Vagina (tissue), 2 donors: ENCODE measurements around the gene NT5C3B. TPM values are rescaled to one million over a fixed set of nuclear protein-coding genes. Genes with fewer than 3 reads are reported as not detected.

Experiments
- DNase-seq, 2 donors: peaks; one replicate each; pipeline ENCODE4 v3.0.0-alpha.2; 2017; ENCODE audit errors: extremely low spot score in 2 of 2
- H3K27ac ChIP-seq: fragments of 200-600 bp; sonication (generic); one replicate; pipeline ENCODE4 v1.5.1; 2019
- H3K27me3 ChIP-seq: fragments of 200-600 bp; sonication (generic); one replicate; pipeline ENCODE4 v1.5.1; 2019
- H3K36me3 ChIP-seq, 2 donors: fragments of 200-600 bp; sonication (generic); one replicate each; pipeline ENCODE4 v1.5.1; 2017 to 2019
- H3K4me1 ChIP-seq: fragments of 200-600 bp; sonication (generic); one replicate; pipeline ENCODE4 v1.5.1; 2019
- H3K4me3 ChIP-seq, 2 donors: fragments of 200-600 bp; sonication (generic); 1 replicate in 1 of 2; 2 replicates in 1 of 2; pipeline ENCODE4 v1.5.1; 2016 to 2019
- H3K9me3 ChIP-seq: fragments of 200-600 bp; sonication (generic); one replicate; pipeline ENCODE4 v1.5.1; 2019
- POLR2A ChIP-seq, 2 donors: fragments of 450-650 bp; IDR thresholded peaks; one replicate each; pipeline ENCODE4 v1.6.1; 2017; ENCODE audit warnings: antibody characterized with exemption in 2 of 2, mild to moderate bottlenecking in 2 of 2, moderate library complexity in 2 of 2
- POLR2AphosphoS5 ChIP-seq, 2 donors: sonication (generic); formaldehyde crosslinking; IDR thresholded peaks; one replicate each; pipeline ENCODE4 v1.9.0; 2017; ENCODE audit warnings: antibody characterized with exemption in 2 of 2, mild to moderate bottlenecking in 2 of 2, low read depth in 1 of 2; ENCODE audit not compliant: insufficient read depth in 1 of 2
- intact Hi-C: fragments of 100-400 bp; cut with DNase I; formaldehyde crosslinking; loops from one replicate; pipeline ENCODE4 v1.15.1; 2023
- total RNA-seq: library from RNA; depleted of rRNA; stranded (reverse); fragments of >200 nt; gene quantifications from one replicate; pipeline ENCODE4 v1.2.3, GENCODE V29; 2016
- TF ChIP-seq, protein P1 (sequence below), 3 experiments: fragments of 450-650 bp in 2 of 3; fragments of 200-600 bp in 1 of 3; sonication (generic) in 1 of 3; IDR thresholded peaks; one replicate each; pipeline ENCODE4 v1.5.1; 2017 to 2019; ENCODE audit warnings: antibody characterized with exemption in 3 of 3, mild to moderate bottlenecking in 2 of 3, moderate library complexity in 2 of 3

Gene NT5C3B
- total RNA-seq, 1 donor from 2014 or later = 71.5 TPM

- Histone ChIP-seq H3K4me3 (peak within 1 kb of the TSS; percentile 66 to 83), H3K36me3 (no peaks in the 10 kb centered on the region), H3K27ac (peak within 1 kb of the TSS; percentile 87), H3K4me1 (peaks cover 33% of the 10 kb centered on the region), H3K9me3 (no peaks in the 10 kb centered on the region), H3K27me3 (no peaks in the 10 kb centered on the region)
- DNase-seq = no peak
- intact Hi-C loops = no loop called here
- TF ChIP-seq, protein P1, sequence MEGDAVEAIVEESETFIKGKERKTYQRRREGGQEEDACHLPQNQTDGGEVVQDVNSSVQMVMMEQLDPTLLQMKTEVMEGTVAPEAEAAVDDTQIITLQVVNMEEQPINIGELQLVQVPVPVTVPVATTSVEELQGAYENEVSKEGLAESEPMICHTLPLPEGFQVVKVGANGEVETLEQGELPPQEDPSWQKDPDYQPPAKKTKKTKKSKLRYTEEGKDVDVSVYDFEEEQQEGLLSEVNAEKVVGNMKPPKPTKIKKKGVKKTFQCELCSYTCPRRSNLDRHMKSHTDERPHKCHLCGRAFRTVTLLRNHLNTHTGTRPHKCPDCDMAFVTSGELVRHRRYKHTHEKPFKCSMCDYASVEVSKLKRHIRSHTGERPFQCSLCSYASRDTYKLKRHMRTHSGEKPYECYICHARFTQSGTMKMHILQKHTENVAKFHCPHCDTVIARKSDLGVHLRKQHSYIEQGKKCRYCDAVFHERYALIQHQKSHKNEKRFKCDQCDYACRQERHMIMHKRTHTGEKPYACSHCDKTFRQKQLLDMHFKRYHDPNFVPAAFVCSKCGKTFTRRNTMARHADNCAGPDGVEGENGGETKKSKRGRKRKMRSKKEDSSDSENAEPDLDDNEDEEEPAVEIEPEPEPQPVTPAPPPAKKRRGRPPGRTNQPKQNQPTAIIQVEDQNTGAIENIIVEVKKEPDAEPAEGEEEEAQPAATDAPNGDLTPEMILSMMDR (IDR thresholded peaks at IDR 0.05) = peak; percentile 26 to 79 (median 40)
- TF ChIP-seq POLR2AphosphoS5 (IDR thresholded peaks at IDR 0.05; ENCODE audit: insufficient read depth in 1 of 2, low read depth in 1 of 2) (no peak), POLR2A (IDR thresholded peaks at IDR 0.05) (peak in 1 of 2 donors; percentile 10)
Observed at GRCh38 chr17:41811549-41812380, 24.3 kb downstream of the NT5C3B start, which contains the start of gene P3H4. TSS of gene P3H4 (minus strand) at chr17:41811949. CDS start at chr17:41811915, 34 bp downstream.

DNA sequence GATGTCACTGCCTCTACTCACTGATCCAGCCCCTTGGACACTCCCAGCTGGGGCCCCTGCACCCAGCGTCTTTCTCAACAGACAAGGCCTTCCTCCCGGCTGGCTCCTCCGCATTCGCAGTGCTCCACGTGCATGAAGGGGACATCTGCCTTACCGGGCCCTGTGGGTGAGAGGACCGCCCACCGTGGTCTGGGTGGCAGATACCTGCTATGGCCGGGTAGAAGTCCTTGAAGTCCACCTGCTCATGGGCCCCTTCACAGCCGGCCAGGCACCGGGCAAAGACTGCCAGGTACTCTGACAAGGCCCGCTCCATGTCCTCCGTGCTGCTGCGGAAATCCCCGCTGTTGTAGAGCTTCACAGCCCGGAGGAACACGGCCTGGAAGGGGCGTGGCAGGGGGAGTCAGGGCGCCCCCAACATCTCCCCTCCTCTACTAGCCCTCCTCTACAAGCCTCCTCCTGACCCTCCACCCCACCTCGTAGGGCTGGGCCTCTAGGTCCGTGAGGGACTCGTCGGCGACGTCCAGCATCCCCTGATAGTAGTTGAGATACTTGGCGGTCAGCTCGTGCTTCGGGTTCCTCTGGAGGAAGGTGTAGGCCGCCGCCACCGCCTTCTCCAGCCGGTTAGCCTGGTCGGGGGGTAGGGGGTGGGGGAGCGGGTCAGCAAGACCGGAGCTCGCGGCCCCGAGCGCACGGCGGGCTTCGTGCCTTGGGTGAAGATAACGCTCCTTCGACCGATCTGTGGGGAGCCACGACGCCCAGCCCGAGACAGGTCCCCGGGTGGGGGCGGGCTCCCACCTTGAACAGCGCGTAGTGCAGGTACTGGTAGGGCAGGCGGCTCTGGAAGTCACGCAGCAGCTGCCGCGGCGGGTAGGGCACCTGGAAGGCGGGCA lies 25.1 kb downstream of the NT5C3B start:
- TF ChIP-seq POLR2AphosphoS5 (IDR thresholded peaks at IDR 0.05; ENCODE audit: insufficient read depth in 1 of 2, low read depth in 1 of 2) (no peak), POLR2A (IDR thresholded peaks at IDR 0.05) (no peak)
- TF ChIP-seq, protein P1 (IDR thresholded peaks at IDR 0.05) = no peak
- no peaks in the 10 kb centered on the region for H3K27me3 ChIP-seq
- no peaks in the 10 kb centered on the region for H3K9me3 ChIP-seq
- peak overlapping the region; percentile 87 for H3K27ac ChIP-seq
- intact Hi-C loops = no loop called here
- H3K4me1 ChIP-seq = peaks cover 33% of the 10 kb centered on the region
- no peak for DNase-seq
- H3K4me3 ChIP-seq = peak overlapping the region; percentile 66 to 83
- H3K36me3 ChIP-seq = no peaks in the 10 kb centered on the region

DNA sequence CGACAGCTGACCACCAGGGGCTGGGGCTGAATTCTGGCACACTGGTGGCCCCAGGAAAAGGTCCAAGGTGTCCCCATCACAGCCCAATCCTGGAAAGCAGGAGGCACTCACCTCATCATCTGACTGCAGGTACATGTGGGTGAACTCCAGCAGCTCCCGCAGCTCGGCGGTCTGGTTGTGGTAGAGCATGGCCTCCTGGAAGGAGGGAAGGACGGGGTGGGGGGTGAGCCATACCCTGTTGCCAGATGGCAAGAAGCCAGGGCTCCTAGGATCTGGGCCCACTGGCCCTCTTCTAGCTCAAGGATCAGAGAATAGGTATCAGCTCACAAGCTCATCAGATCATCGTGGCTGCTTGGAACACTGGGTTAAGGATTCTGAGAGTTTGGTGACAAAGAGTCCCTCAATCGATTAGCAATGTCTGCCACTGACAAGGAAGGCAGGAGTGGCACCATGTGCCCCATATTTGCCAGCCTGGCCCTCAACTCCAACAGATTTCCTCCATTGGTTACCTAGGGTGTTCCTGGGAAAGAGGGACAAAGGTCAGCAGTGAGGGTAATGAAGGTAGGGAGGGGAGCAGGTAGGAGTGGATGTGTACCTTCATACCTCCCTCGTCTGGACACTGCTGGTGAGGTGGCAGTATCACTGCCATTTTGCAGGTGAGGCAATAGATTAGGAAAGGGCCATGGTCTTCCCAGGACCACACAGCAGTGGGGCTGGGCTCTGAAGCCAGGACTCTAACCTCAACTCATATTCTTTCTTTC lies 29.2 kb downstream of the NT5C3B start:
- no peaks in the 10 kb centered on the region for H3K27me3 ChIP-seq
- H3K4me1 ChIP-seq = peaks cover 24% of the 10 kb centered on the region
- no peak overlapping the region for H3K4me3 ChIP-seq
- intact Hi-C loops = no loop called here
- no peaks in the 10 kb centered on the region for H3K36me3 ChIP-seq
- H3K27ac ChIP-seq = no peak overlapping the region
- TF ChIP-seq POLR2AphosphoS5 (IDR thresholded peaks at IDR 0.05; ENCODE audit: insufficient read depth in 1 of 2, low read depth in 1 of 2) (no peak), POLR2A (IDR thresholded peaks at IDR 0.05) (no peak)
- TF ChIP-seq, protein P1 (IDR thresholded peaks at IDR 0.05) = no peak
- no peak for DNase-seq
- no peaks in the 10 kb centered on the region for H3K9me3 ChIP-seq

GRCh38 chr17:41803049-41804020 lies 32.7 kb downstream of the NT5C3B start:
- no peaks in the 10 kb centered on the region for H3K9me3 ChIP-seq
- H3K4me3 ChIP-seq = no peak overlapping the region
- no peaks in the 10 kb centered on the region for H3K27me3 ChIP-seq
- intact Hi-C loops = loop anchor here (5.0 kb wide), 1 partner anchor 66 kb away; no protein-coding TSS in a partner anchor
- no peak for DNase-seq
- no peaks in the 10 kb centered on the region for H3K36me3 ChIP-seq
- TF ChIP-seq, protein P1 (IDR thresholded peaks at IDR 0.05) = no peak
- TF ChIP-seq POLR2A (IDR thresholded peaks at IDR 0.05) = no peak
- no peak overlapping the region for H3K27ac ChIP-seq
- peaks cover 19% of the 10 kb centered on the region for H3K4me1 ChIP-seq
